ENCODE data around the gene NAGPA. TPM values are rescaled to one million over a fixed set of nuclear protein-coding genes. Genes with fewer than 3 reads are reported as not detected.

Gene NAGPA
- total RNA-seq, 4 donors from 2014 or later: 27.6 to 85.1 (median 45.1) TPM

DNA sequence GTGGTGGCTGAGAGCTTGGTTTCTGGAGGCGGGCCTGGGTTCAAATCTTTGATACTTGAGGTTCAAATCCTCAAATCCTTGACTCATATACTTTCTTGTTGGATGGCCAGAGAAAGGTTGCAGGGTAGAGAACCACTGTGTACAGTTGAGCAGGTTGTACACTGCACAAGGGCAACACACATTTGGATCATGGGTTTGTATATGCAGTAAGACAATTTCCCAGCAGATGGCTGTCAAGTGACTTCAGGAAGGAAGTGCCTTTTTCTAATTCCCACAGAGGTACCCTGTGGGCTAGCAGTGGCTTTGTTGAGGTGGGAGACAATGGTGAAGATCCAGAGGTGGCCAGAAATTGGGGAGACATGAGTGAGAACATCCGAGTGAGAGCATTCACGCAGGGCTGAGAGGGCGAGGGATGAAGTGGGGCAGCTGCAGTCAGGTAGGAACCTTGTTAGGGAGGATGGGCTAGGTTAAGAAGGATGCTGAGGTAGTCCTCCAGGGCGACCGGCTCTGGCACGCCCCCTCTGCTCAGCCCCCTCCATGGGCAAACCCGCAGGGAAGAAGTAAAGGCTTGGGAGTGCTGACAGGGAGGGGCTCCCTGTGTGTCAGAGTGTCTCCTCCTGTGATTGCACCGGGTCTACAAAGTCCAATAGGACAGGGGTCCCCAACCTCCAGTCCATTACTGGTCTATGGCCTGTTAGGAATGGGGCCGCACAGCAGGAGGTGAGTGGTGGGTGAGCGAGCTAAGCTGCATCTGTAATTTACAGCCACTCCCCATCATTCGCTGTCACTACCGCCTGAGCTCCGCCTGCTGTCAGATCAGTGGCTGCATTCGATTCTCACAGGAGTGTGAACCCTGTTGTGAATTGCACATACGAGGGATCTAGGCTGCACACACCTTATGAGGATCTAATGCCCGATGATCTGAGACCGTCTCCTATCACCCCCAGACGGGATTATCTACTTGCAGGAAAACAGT lies 29.3 kb upstream of the NAGPA start:
- intact Hi-C loops (cut with DNase I; ENCODE audit: low total_unique reads): no loop called here
- no peak for DNase-seq (ENCODE audit: low spot score in 2 of 2)
- TF ChIP-seq, protein P1, sequence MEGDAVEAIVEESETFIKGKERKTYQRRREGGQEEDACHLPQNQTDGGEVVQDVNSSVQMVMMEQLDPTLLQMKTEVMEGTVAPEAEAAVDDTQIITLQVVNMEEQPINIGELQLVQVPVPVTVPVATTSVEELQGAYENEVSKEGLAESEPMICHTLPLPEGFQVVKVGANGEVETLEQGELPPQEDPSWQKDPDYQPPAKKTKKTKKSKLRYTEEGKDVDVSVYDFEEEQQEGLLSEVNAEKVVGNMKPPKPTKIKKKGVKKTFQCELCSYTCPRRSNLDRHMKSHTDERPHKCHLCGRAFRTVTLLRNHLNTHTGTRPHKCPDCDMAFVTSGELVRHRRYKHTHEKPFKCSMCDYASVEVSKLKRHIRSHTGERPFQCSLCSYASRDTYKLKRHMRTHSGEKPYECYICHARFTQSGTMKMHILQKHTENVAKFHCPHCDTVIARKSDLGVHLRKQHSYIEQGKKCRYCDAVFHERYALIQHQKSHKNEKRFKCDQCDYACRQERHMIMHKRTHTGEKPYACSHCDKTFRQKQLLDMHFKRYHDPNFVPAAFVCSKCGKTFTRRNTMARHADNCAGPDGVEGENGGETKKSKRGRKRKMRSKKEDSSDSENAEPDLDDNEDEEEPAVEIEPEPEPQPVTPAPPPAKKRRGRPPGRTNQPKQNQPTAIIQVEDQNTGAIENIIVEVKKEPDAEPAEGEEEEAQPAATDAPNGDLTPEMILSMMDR (IDR thresholded peaks at IDR 0.05): no peak
- no peak for TF ChIP-seq POLR2A (IDR thresholded peaks at IDR 0.05)
- 64 to 76% methylated on average over 19 of the region's 19 CpGs for WGBS, 2 donors
- no peak overlapping the region for H3K4me3 ChIP-seq (ENCODE audit: low read depth, poor library complexity, severe bottlenecking)

DNA sequence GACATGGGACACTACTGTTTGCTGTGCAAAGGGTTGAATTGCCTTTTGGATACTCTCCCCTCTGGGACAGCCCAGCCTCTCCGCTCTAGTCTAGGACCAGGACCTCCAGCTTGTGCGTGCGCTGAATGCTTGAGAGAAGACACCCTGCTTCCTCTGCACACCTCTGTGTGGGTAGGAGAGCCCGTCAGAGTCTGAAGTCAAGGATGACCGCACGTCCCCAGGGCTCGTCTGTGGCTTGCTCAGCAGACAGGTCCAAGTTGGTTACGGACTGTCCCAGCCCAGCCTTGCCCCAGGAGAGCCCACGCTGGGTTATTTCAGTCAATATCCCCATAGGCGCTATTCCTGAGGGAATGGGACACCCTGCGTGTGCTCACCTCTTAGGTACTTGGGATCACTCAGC lies 28.3 kb upstream of the NAGPA start:
- no peak for DNase-seq (ENCODE audit: low spot score in 2 of 2)
- no peak for TF ChIP-seq POLR2A (IDR thresholded peaks at IDR 0.05)
- TF ChIP-seq, protein P1 (IDR thresholded peaks at IDR 0.05): no peak
- intact Hi-C loops (cut with DNase I; ENCODE audit: low total_unique reads): no loop called here
- no peak overlapping the region for H3K4me3 ChIP-seq (ENCODE audit: low read depth, poor library complexity, severe bottlenecking)
- WGBS, 2 donors: 75 to 81% methylated on average over 11 of the region's 11 CpGs

DNA sequence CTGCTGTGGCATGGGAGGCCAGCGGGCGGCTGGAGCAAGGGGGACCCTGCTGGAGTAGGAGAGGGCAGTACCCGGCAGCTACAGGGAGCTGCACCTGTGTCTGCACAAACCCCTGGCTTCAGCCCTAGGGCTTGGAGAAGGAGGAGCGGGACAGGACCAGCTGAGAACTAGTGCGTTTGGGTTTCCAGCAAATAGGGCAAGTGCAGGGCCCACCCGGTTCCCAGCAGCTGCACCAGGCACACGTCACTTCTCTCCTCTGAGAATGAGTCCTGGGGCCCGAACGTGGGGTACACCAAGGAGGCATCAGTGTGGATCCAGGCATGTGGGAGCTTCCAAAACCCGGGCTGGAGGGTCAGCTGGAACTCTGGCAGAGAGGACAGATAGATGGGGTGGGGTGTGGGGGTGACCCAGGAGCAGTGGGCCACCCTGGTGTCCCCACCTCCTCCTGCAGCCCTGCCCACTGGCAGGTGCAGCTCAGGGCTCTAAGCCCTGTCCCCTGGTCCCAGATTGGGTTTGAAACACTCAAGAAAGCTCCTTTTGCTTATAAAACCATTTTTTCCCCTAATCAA lies 26.4 kb upstream of the NAGPA start:
- 75 to 77% methylated on average over 10 of the region's 10 CpGs for WGBS, 2 donors
- no peak for DNase-seq (ENCODE audit: low spot score in 2 of 2)
- no peak for TF ChIP-seq POLR2A (IDR thresholded peaks at IDR 0.05)
- TF ChIP-seq, protein P1 (IDR thresholded peaks at IDR 0.05): no peak
- intact Hi-C loops (cut with DNase I; ENCODE audit: low total_unique reads): no loop called here
- H3K4me3 ChIP-seq (ENCODE audit: low read depth, poor library complexity, severe bottlenecking): no peak overlapping the region

DNA sequence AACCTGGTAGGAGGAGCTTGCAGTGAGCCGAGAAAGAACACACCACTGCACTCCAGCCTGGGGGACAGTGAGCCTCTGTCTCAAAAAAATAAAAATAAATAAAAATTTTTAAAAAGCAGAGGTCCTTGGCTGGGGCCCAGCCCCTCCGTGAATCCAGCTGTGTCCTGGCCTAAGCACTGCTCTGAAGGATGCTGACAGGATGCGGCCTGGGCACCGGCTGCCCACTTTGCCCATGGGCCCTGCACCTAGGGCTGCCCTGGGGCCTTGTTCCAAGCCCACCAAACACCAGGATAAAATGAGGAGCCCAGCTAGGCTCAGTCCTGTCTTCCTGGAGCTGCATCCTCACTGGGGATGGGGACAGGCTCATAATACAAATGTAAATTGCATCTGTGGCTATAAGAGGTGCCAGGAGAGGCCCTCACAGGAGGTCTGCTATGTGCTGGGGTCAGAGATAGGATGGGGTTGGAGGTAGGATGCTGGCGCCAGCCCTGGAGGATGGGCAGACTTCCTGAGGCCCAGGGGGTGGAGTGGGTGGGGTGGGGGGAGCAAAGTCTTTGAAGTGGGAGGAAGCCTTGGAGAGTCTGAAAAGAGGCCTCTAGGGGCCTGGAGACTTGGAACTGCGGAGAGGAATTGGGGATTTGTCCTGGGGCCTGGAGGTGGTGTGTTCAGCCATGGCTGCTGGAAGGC lies 25.8 kb upstream of the NAGPA start:
- intact Hi-C loops (cut with DNase I; ENCODE audit: low total_unique reads): no loop called here
- no peak overlapping the region for H3K4me3 ChIP-seq (ENCODE audit: low read depth, poor library complexity, severe bottlenecking)
- TF ChIP-seq POLR2A (IDR thresholded peaks at IDR 0.05): no peak
- TF ChIP-seq, protein P1 (IDR thresholded peaks at IDR 0.05): no peak
- no peak for DNase-seq (ENCODE audit: low spot score in 2 of 2)
- 79 to 87% methylated on average over 6 of the region's 6 CpGs for WGBS, 2 donors

DNA sequence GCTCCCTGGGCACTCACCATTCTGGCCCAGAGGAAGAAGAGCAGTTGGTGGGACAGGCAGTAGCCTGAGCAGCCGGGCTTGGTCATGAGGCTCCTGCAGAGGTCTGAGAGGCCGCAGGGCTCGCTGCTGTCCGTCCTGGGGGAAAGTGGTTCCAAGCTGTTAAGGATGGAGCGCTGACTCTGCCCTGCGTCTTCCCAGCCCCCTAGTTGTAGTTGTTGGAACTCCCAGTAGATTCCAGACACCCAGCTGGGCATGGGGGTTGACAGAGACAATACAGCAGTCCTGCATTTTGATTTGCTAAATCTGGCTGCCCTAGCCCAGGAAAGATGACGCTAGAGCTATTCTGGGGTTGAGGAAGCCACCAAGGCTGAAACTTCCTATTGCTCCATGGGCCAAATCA lies 24.7 kb upstream of the NAGPA start:
- intact Hi-C loops (cut with DNase I; ENCODE audit: low total_unique reads): no loop called here
- no peak for TF ChIP-seq POLR2A (IDR thresholded peaks at IDR 0.05)
- TF ChIP-seq, protein P1 (IDR thresholded peaks at IDR 0.05): no peak
- WGBS, 2 donors: 49 to 72% methylated on average over 4 to 7 of the region's 7 CpGs
- H3K4me3 ChIP-seq (ENCODE audit: low read depth, poor library complexity, severe bottlenecking): no peak overlapping the region
- no peak for DNase-seq (ENCODE audit: low spot score in 2 of 2)

All from lower leg skin (tissue), 4 donors.